Measurements from ENCODE around the gene RGMA. TPM values are rescaled to one million over a fixed set of nuclear protein-coding genes. Genes with fewer than 3 reads are reported as not detected.
"Not testable (repeated sequence)": the region's sequence is repeated elsewhere in the genome, so short reads cannot be mapped to it uniquely, and the experiment has no call there.

The RGMA gene
- total and polyA plus RNA-seq, 7 donors: 1.4 to 58.6 (median 21.8) TPM

GRCh38 chr15:93042211-93042610 is 46.8 kb downstream of the RGMA start:
- peaks cover 0 to 34% (median 19%) of the 10 kb centered on the region in 4 donors for H3K4me1 ChIP-seq
- H3K27me3 ChIP-seq: no peaks in the 10 kb centered on the region
- no peak overlapping the region for H3K4me3 ChIP-seq
- 33 to 56% methylated on average over 3 of the region's 3 CpGs for WGBS, 2 donors
- TF ChIP-seq POLR2A (IDR thresholded peaks at IDR 0.05) (no peak), POLR2AphosphoS5 (IDR thresholded peaks at IDR 0.05) (no peak), CTCF (IDR thresholded peaks at IDR 0.05) (no peak), EP300 (IDR thresholded peaks at IDR 0.05) (no peak)
- peak; percentile 46 for DNase-seq
- H3K9me3 ChIP-seq: peaks cover 0 to 4% (median 0%) of the 10 kb centered on the region in 4 donors
- H3K27ac ChIP-seq: peak overlapping the region in 1 of 4 donors; percentile 18
- intact Hi-C loops (cut with DNase I): loop anchor here (10.0 kb wide), 1 partner anchor 1053 kb away; no protein-coding TSS in a partner anchor
- H3K36me3 ChIP-seq: peaks cover 14 to 45% (median 22%) of the 10 kb centered on the region in 4 donors

DNA sequence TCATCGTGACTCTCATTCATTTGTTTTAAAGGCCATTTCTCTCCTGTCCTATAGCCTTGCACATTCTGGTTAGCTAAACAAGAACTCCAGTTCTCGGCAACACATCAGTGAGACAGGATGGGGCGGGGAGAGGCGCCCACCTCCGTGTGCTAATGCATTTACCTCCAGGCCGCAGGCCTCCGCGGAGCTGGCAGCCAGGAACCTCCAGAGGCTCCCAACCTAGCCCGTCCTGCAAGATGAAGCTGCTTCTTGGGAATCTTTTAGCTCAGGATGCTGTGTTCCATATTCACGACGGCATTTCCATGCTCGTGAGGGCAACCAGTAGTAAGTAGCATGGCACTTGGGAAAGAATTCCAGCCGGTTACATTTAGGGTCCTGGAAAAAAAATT is 47.9 kb downstream of the RGMA start:
- no peak for DNase-seq
- no peak for TF ChIP-seq POLR2AphosphoS5 (IDR thresholded peaks at IDR 0.05)
- TF ChIP-seq EP300 (IDR thresholded peaks at IDR 0.05): no peak
- TF ChIP-seq CTCF (IDR thresholded peaks at IDR 0.05): no peak
- TF ChIP-seq POLR2A (IDR thresholded peaks at IDR 0.05): no peak
- H3K27ac ChIP-seq: peak overlapping the region in 1 of 4 donors; percentile 18
- peaks cover 0 to 43% (median 26%) of the 10 kb centered on the region in 4 donors for H3K4me1 ChIP-seq
- H3K36me3 ChIP-seq: peaks cover 11 to 34% (median 14%) of the 10 kb centered on the region in 4 donors
- no peaks in the 10 kb centered on the region for H3K27me3 ChIP-seq
- intact Hi-C loops (cut with DNase I): loop anchor here (10.0 kb wide), 1 partner anchor 1054 kb away; no protein-coding TSS in a partner anchor
- H3K4me3 ChIP-seq: no peak overlapping the region
- peaks cover 0 to 1% (median 0%) of the 10 kb centered on the region in 4 donors for H3K9me3 ChIP-seq
- WGBS, 2 donors: 83 to 88% methylated on average over 13 of the region's 13 CpGs

GRCh38 chr15:93040288-93041158 is 48.5 kb downstream of the RGMA start:
- peak; percentile 60 for DNase-seq
- Histone ChIP-seq H3K27ac (no peak overlapping the region), H3K4me3 (no peak overlapping the region), H3K4me1 (peaks cover 0 to 48% (median 30%) of the 10 kb centered on the region in 4 donors), H3K27me3 (no peaks in the 10 kb centered on the region), H3K36me3 (peaks cover 9 to 28% (median 12%) of the 10 kb centered on the region in 4 donors), H3K9me3 (no peaks in the 10 kb centered on the region)
- TF ChIP-seq POLR2A (IDR thresholded peaks at IDR 0.05) (no peak), POLR2AphosphoS5 (IDR thresholded peaks at IDR 0.05) (no peak), EP300 (IDR thresholded peaks at IDR 0.05) (no peak), CTCF (IDR thresholded peaks at IDR 0.05) (no peak)
- 79 to 85% methylated on average over 20 of the region's 20 CpGs for WGBS, 2 donors
- intact Hi-C loops (cut with DNase I): loop anchor here (10.0 kb wide), 1 partner anchor 1054 kb away; no protein-coding TSS in a partner anchor

GRCh38 chr15:93039562-93040287 is 49.3 kb downstream of the RGMA start:
- H3K27me3 ChIP-seq, H3K27ac ChIP-seq, H3K4me3 ChIP-seq, H3K9me3 ChIP-seq, DNase-seq: not testable (repeated sequence)
- WGBS, 2 donors: 86 to 89% methylated on average over 13 of the region's 13 CpGs
- peaks cover under 1 to 20% (median 5%) of the 10 kb centered on the region in 4 donors for H3K36me3 ChIP-seq
- H3K4me1 ChIP-seq: peaks cover 0 to 48% (median 33%) of the 10 kb centered on the region in 4 donors
- intact Hi-C loops (cut with DNase I): loop anchor here (10.0 kb wide), 5 partner anchors 105 to 1055 kb away; no protein-coding TSS in a partner anchor
